Measurements from ENCODE around the gene SNX8.

Gene SNX8

DNA sequence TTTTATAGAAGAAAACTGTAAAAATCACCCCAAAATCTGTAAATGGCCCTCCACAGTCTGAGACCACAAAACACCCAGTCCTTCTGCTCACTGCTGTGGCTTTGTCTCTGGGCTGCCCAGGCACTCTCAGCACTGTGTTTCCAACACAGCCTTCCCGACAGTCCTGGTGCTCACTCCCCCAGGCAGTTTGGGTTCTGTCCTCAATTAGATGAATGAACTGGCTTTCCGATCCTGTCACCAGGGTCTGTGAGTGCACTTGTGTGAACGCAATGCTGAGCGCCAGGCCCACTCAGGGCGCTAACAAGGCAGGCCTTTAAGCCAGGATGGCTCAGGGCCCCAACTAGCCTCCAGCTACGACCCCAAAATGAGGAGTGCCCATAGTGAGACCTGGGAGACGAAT lies 84.8 kb downstream of the SNX8 start:
- TF ChIP-seq, protein P1, sequence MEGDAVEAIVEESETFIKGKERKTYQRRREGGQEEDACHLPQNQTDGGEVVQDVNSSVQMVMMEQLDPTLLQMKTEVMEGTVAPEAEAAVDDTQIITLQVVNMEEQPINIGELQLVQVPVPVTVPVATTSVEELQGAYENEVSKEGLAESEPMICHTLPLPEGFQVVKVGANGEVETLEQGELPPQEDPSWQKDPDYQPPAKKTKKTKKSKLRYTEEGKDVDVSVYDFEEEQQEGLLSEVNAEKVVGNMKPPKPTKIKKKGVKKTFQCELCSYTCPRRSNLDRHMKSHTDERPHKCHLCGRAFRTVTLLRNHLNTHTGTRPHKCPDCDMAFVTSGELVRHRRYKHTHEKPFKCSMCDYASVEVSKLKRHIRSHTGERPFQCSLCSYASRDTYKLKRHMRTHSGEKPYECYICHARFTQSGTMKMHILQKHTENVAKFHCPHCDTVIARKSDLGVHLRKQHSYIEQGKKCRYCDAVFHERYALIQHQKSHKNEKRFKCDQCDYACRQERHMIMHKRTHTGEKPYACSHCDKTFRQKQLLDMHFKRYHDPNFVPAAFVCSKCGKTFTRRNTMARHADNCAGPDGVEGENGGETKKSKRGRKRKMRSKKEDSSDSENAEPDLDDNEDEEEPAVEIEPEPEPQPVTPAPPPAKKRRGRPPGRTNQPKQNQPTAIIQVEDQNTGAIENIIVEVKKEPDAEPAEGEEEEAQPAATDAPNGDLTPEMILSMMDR (IDR thresholded peaks at IDR 0.05; ENCODE audit: insufficient read depth, low read depth, low read length, missing control alignments), result no peak
- no peak for DNase-seq (ENCODE audit: low read depth)
- H3K4me3 ChIP-seq (ENCODE audit: low read depth, low read length), result no peak overlapping the region

DNA sequence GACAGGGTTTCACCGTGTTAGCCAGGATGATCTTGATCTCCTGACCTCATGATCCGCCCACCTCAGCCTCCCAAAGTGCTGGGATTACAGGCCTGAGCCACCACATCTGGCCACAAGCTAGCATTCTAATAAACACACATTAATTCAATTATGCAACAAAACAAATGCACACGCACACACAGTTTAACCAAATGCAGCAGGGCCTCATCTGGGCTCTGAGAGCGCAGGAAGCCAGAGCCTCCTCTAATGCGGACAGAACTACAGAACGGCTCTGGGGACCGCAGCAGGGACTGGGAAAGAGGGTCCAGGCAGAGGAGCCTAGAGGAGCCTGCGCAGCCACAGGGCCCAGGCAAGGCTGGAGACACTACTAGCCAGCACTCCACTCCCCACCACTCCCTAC lies 85.3 kb downstream of the SNX8 start:
- TF ChIP-seq, protein P1 (IDR thresholded peaks at IDR 0.05; ENCODE audit: insufficient read depth, low read depth, low read length, missing control alignments), result no peak
- DNase-seq (ENCODE audit: low read depth), result no peak

DNA sequence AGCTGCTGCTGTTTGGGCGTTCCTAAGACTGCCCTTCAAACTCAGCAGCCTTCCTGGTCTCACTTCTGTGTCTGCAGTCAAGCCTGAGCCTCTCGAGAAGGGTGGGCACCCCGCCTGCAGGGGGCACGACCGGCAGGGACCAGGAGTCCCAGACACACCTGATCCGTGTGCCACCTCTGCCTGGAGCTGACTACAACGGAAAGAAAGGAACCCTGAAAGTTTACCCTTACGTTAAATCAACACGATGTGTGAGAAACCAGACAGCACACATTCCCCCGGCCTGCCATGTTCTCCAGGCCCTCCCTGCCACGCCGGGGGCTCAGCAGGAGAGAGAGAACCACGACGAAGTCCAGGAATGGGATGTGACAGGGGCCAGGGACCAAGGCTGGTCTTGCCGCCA lies 86.5 kb downstream of the SNX8 start:
- TF ChIP-seq, protein P1 (IDR thresholded peaks at IDR 0.05; ENCODE audit: insufficient read depth, low read depth, low read length, missing control alignments), result no peak
- H3K4me3 ChIP-seq (ENCODE audit: low read depth, low read length), result no peak overlapping the region
- no peak for DNase-seq (ENCODE audit: low read depth)

More for the DNA sequence above, 85.3 kb downstream of the SNX8 start:
- H3K4me3 ChIP-seq (ENCODE audit: low read depth, low read length), result no peak overlapping the region

- H3K4me3 ChIP-seq (ENCODE audit: low read depth, low read length), result no peak overlapping the region
- no peak for DNase-seq (ENCODE audit: low read depth)
- TF ChIP-seq, protein P1 (IDR thresholded peaks at IDR 0.05; ENCODE audit: insufficient read depth, low read depth, low read length, missing control alignments), result no peak
These were observed 88.4 kb downstream of the SNX8 start for GRCh38 chr7:2225830-2226229.

GRCh38 chr7:2225336-2225735 lies 88.9 kb downstream of the SNX8 start:
- TF ChIP-seq, protein P1 (IDR thresholded peaks at IDR 0.05; ENCODE audit: insufficient read depth, low read depth, low read length, missing control alignments), result no peak
- no peak for DNase-seq (ENCODE audit: low read depth)

GRCh38 chr7:2224934-2225333 lies 89.3 kb downstream of the SNX8 start:
- TF ChIP-seq, protein P1 (IDR thresholded peaks at IDR 0.05; ENCODE audit: insufficient read depth, low read depth, low read length, missing control alignments), result no peak
- DNase-seq (ENCODE audit: low read depth), result no peak
- H3K4me3 ChIP-seq (ENCODE audit: low read depth, low read length), result no peak overlapping the region

More at GRCh38 chr7:2225336-2225735, 88.9 kb downstream of the SNX8 start:
- H3K4me3 ChIP-seq (ENCODE audit: low read depth, low read length), result no peak overlapping the region

DNA sequence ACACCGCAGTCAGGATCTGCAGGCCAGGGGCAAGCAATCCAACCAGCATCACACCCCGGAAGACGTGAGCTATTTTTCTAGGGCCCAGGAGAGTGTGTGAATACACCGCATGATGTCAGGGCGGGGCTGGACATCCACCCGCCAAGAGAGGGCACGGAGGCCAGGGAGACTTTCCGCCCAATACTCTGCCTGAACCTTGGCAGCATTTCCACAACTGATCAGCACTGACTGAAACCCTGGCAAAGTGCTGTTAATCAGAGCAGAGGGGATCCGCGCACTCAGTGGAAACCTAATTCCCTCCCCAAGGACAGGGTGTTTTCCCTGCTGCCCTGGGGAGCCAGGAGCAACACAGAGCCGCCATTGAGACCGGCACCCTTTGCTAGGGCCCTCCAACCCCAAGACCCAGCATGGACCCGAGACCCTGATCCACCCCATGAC lies 89.7 kb downstream of the SNX8 start:
- TF ChIP-seq, protein P1 (IDR thresholded peaks at IDR 0.05; ENCODE audit: insufficient read depth, low read depth, low read length, missing control alignments), result no peak
- no peak overlapping the region for H3K4me3 ChIP-seq (ENCODE audit: low read depth, low read length)
- DNase-seq (ENCODE audit: low read depth), result no peak
